Stomach (tissue), 9 donors: ENCODE data around the gene MAST3. TPM values are rescaled to one million over a fixed set of nuclear protein-coding genes. Genes with fewer than 3 reads are reported as not detected.

Experiments used
- DNase-seq, 2 donors: peaks; one replicate each; pipeline versions ENCODE4 v3.0.0 to v3.0.0-alpha.2; 2013 to 2019
- H3K27ac ChIP-seq, 5 donors: fragments of 200-600 bp in 4 of 5; sonication (generic) in 4 of 5; one replicate each; pipeline ENCODE4 v1.5.1; 2013 to 2019; ENCODE audit warnings: mild to moderate bottlenecking in 1 of 5, moderate library complexity in 1 of 5
- H3K27me3 ChIP-seq, 3 donors: fragments of 200-600 bp; sonication (generic); one replicate each; pipeline ENCODE4 v1.5.1; 2017 to 2019; ENCODE audit warnings: mixed run types in 1 of 3
- H3K36me3 ChIP-seq, 4 donors: fragments of 200-600 bp; sonication (generic); 1 replicate in 3 of 4; 2 replicates in 1 of 4; pipeline ENCODE4 v1.5.1; 2016 to 2019
- H3K4me1 ChIP-seq, 4 donors: fragments of 200-600 bp; sonication (generic); one replicate each; pipeline ENCODE4 v1.5.1; 2016 to 2019
- H3K4me3 ChIP-seq, 4 donors: fragments of 200-600 bp; sonication (generic) in 3 of 4; one replicate each; pipeline ENCODE4 v1.5.1; 2016 to 2019; ENCODE audit warnings: mild to moderate bottlenecking in 1 of 4
- H3K9me3 ChIP-seq, 4 donors: fragments of 200-600 bp; sonication (generic); one replicate each; pipeline ENCODE4 v1.5.1; 2016 to 2019
- EP300 ChIP-seq: sonication (generic); formaldehyde crosslinking; IDR thresholded peaks from one replicate; pipeline ENCODE4 v1.6.1; 2017; ENCODE audit warnings: antibody characterized with exemption
- POLR2A ChIP-seq, 4 donors: fragments of 450-650 bp; IDR thresholded peaks; one replicate each; pipeline ENCODE4 v1.6.1; 2016; ENCODE audit warnings: antibody characterized with exemption in 4 of 4, control low read depth in 2 of 4, mild to moderate bottlenecking in 1 of 4, moderate library complexity in 1 of 4
- POLR2AphosphoS5 ChIP-seq, 3 donors: sonication (generic); formaldehyde crosslinking; IDR thresholded peaks; one replicate each; pipeline ENCODE4 v1.6.1; 2016; ENCODE audit warnings: antibody characterized with exemption in 3 of 3
- WGBS, 5 donors: extraction: QIAGEN DNeasy Blood & Tissue Kit in 3 of 5; methylation state at CpG; one replicate each; pipeline versions ENCODE4 v1.1.5 to v1.1.7; 2013 to 2018; 5-methylcytosine and 5-hydroxymethylcytosine counted together
- intact Hi-C: fragments of 100-400 bp; cut with DNase I; formaldehyde crosslinking; loops from one replicate; pipeline ENCODE4 v1.15.1; 2023; ENCODE audit warnings: low total_unique reads
- polyA plus RNA-seq, 3 donors: library from polyadenylated mRNA; stranded (reverse); fragments of 200-250 nt; gene quantifications; one replicate each; pipeline ENCODE4 v1.2.3, GENCODE V29; 2013
- total RNA-seq, 5 donors: library from RNA; depleted of rRNA; stranded (reverse); fragments of >200 nt; gene quantifications; one replicate each; pipeline versions ENCODE4 v1.1.0 to v1.2.3, GENCODE V29; 2014 to 2016
- TF ChIP-seq, protein P1 (sequence below), 7 experiments: fragments of 450-650 bp in 4 of 7; fragments of 200-600 bp in 3 of 7; sonication (generic) in 3 of 7; IDR thresholded peaks; one replicate each; pipeline ENCODE4 v1.5.1; 2016 to 2019; ENCODE audit warnings: antibody characterized with exemption in 7 of 7, control low read depth in 2 of 7, mild to moderate bottlenecking in 1 of 7
- donor health status: healthy with polysubstance abuse.
- donor health status: Bipolar disorder and iron deficiency.
- donor health status: healthy.

The MAST3 gene
- total and polyA plus RNA-seq, 8 donors: 1.7 to 29.0 (median 6.9) TPM

DNA sequence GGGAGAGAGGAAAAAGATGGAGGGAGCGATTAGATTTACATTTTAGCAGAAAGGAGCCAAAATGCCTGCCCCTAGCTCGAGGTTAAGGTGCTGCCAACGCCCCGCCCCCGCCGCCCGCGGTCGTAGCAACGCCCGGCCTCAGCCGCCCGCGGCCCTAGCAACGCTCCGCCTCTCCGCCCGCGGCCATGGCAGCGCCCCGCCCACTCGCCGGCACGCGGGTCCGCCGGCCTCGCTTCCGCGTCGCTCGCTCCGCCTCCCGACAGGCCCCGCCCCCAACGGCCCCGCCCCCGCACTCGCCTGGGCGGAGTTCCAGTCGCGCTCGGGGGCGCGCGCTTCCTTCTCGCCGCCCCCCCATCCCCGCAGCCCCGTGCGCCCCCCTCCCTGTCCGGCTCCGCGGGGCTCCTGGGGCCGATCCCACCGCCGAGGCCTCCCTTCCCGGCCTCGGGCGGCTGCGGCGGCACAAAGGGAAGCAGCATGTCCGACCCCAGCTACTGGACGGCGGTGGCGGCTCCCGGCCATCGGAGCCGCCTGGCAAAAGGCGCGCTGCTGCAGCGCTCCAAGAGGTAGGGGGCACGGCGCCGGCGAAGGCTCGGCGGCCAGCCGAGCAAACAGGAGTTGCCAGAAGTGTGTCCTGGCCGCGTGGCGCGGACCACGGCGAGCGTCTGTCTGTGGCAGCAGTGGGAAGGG, 20.3 kb downstream of the MAST3 start:
- H3K9me3 ChIP-seq: no peaks in the 10 kb centered on the region
- H3K36me3 ChIP-seq: peaks cover 0 to 27% (median 12%) of the 10 kb centered on the region in 4 donors
- TF ChIP-seq POLR2A (IDR thresholded peaks at IDR 0.05) (no peak), POLR2AphosphoS5 (IDR thresholded peaks at IDR 0.05) (peak in 1 of 3 donors; percentile 15), EP300 (no peak)
- TF ChIP-seq, protein P1, sequence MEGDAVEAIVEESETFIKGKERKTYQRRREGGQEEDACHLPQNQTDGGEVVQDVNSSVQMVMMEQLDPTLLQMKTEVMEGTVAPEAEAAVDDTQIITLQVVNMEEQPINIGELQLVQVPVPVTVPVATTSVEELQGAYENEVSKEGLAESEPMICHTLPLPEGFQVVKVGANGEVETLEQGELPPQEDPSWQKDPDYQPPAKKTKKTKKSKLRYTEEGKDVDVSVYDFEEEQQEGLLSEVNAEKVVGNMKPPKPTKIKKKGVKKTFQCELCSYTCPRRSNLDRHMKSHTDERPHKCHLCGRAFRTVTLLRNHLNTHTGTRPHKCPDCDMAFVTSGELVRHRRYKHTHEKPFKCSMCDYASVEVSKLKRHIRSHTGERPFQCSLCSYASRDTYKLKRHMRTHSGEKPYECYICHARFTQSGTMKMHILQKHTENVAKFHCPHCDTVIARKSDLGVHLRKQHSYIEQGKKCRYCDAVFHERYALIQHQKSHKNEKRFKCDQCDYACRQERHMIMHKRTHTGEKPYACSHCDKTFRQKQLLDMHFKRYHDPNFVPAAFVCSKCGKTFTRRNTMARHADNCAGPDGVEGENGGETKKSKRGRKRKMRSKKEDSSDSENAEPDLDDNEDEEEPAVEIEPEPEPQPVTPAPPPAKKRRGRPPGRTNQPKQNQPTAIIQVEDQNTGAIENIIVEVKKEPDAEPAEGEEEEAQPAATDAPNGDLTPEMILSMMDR (IDR thresholded peaks at IDR 0.05): no peak
- peak overlapping the region; percentile 61 to 86 (median 73) for H3K27ac ChIP-seq
- no peaks in the 10 kb centered on the region for H3K27me3 ChIP-seq
- WGBS, 5 donors: 0 to 1% (median 0%) methylated on average over 15 to 85 of the region's 86 CpGs
- intact Hi-C loops: loop anchor here (10.0 kb wide), 1 partner anchor 47 kb away; no protein-coding TSS in a partner anchor
- H3K4me1 ChIP-seq: peaks cover 21 to 40% (median 30%) of the 10 kb centered on the region in 4 donors
- peak overlapping the region; percentile 73 to 78 (median 76) for H3K4me3 ChIP-seq
- peak; percentile 95 to 98 for DNase-seq

DNA sequence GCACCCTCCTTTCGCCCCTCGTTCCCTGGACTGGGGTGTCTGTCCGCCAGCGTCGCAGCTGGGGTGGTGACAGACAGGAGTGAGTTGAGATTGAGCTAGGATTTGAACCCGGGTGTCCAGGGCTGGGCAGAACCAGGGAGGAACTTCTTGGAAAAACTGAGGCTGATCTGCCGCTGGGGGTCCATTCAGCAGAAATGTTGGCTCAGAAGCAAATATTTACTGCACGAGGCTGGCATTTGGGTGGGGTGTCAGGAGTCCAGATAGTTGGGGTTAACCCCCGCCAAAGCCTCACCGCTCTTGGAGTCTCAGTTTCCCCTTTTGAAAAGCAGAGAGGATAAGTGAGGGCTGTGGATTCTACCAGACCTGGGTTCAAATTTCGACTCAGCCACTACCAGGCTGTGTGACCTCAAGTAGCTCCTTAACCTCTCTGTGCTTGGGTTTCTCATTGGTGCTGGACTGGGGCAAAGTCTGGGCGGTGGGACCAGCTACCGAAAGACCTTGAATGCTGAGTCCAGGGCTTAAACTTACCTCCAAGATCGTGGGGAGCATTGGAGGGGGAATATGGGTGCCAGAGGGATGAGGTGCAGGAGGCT, 20.9 kb downstream of the MAST3 start:
- intact Hi-C loops: loop anchor here (10.0 kb wide), 1 partner anchor 46 kb away; no protein-coding TSS in a partner anchor
- Histone ChIP-seq H3K4me3 (peak overlapping the region; percentile 73 to 78 (median 76)), H3K4me1 (peaks cover 21 to 33% (median 27%) of the 10 kb centered on the region in 4 donors), H3K9me3 (no peaks in the 10 kb centered on the region), H3K27ac (peak overlapping the region; percentile 61 to 86 (median 73)), H3K36me3 (peaks cover 4 to 34% (median 19%) of the 10 kb centered on the region in 4 donors), H3K27me3 (no peaks in the 10 kb centered on the region)
- 26 to 32% (median 29%) methylated on average over 13 to 14 of the region's 14 CpGs for WGBS, 5 donors
- TF ChIP-seq EP300 (no peak), POLR2A (IDR thresholded peaks at IDR 0.05) (no peak), POLR2AphosphoS5 (IDR thresholded peaks at IDR 0.05) (no peak)
- TF ChIP-seq, protein P1 (IDR thresholded peaks at IDR 0.05): no peak
- DNase-seq: no peak

DNA sequence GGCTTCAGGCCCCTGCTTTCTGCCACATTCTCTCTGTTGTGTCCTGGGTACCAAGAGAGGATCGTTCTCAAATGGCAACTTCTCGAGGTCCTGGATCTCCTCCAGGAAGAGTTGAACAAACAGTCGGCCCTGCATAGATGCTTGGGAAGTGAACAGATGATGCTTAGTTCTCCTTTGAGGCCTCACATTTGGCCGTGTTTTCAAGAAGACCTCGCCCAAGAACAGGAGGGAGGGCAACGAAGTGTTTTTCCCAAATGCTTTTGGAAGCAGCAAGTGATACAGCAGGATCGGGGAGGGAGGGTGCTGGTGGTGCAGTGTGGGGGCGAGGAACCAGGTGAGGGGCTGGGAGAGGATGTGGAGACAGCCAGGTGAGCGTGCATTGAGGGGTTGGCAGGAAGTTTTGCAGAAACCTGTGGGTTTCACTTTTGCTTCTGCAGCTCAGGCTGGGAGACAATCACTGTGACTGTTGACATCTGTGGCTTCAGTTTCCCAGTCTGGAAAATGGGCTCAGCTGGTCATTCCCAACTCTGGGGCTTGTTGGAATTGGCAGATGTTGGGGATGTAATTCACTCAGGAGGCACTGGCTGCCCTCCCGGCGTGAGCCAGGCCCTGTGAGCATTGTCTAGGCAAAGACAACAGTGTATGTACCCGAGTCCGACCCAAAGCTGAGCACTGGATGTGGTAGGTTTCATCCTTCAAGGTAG, 21.6 kb downstream of the MAST3 start:
- peak overlapping the region in 3 of 4 donors; percentile 6 to 78 (median 73) for H3K4me3 ChIP-seq
- 32 to 48% (median 38%) methylated on average over 11 to 13 of the region's 13 CpGs for WGBS, 5 donors
- peak overlapping the region in 4 of 5 donors; percentile 71 to 86 (median 78) for H3K27ac ChIP-seq

More for the DNA sequence above, 21.6 kb downstream of the MAST3 start:
- Histone ChIP-seq H3K4me1 (peaks cover 21 to 32% (median 27%) of the 10 kb centered on the region in 4 donors), H3K36me3 (peaks cover 6 to 35% (median 26%) of the 10 kb centered on the region in 4 donors), H3K9me3 (no peaks in the 10 kb centered on the region), H3K27me3 (no peaks in the 10 kb centered on the region)
- no peak for TF ChIP-seq EP300
- TF ChIP-seq, protein P1 (IDR thresholded peaks at IDR 0.05): no peak
- no peak for TF ChIP-seq POLR2AphosphoS5 (IDR thresholded peaks at IDR 0.05)
- peak in 1 of 2 donors; percentile 58 for DNase-seq
- intact Hi-C loops: loop anchor here (10.0 kb wide), 1 partner anchor 46 kb away; no protein-coding TSS in a partner anchor
